HepG2 (cell line): ENCODE results near the gene GIMAP1. TPM values are rescaled to one million over a fixed set of nuclear protein-coding genes. Genes with fewer than 3 reads are reported as not detected.

Experiments
- ATAC-seq: fragments of 200-7000 bp; cut with Tn5 transposase; 3 replicates; pipeline ENCODE4 v1.9.1; 2020; ENCODE audit warnings: mild to moderate bottlenecking, moderate library complexity
- BruUV-seq: library from RNA; stranded (reverse); fragments of 400-500 nt; replicated peaks from 2 replicates; lab custom pipeline; 2021; lab: Mats Ljungman, UMichigan
- CTCF ChIA-PET: fragments of 300-600 bp; formaldehyde crosslinking; extraction: SDS; loops from one replicate; lab custom pipeline; 2021; ENCODE audit warnings: low total read pairs, inconsistent platforms, low intra/inter-chr PET ratio; lab: Yijun Ruan, JAX
- POLR2A ChIA-PET: fragments of 350-600 bp; sonication (Branson Sonifier 250); formaldehyde crosslinking; loops from one replicate; lab custom pipeline; 2020; ENCODE audit warnings: antibody characterized with exemption, inconsistent platforms; lab: Yijun Ruan, JAX
- DNase-seq: peaks from one replicate; pipeline ENCODE4 v3.0.0-alpha.2; 2015; ENCODE audit warnings: low spot score
- FAIRE-seq: peaks from 3 replicates; lab custom pipeline; 2011; peaks lifted over from hg19 to GRCh38; lab: Jason Lieb, UNC
- H2AFZ ChIP-seq: one replicate; pipeline ENCODE4 v1.6.1; 2011; ENCODE audit warnings: low read length, inconsistent platforms
- H3K27ac ChIP-seq: fragments of 300-600 bp; 3 replicates; pipeline ENCODE4 v1.8.0; 2011; ENCODE audit warnings: mixed run types, mild to moderate bottlenecking, mixed read lengths, low read length, inconsistent platforms; ENCODE audit not compliant: insufficient read depth; ENCODE audit errors: extremely low read length
- H3K27me3 ChIP-seq, 2 experiments: fragments of 200-600 bp in 1 of 2; 2 replicates in 1 of 2; 3 replicates in 1 of 2; pipeline versions ENCODE4 v1.6.0 to v1.8.0; 2011; ENCODE audit warnings: low read length in 2 of 2, mild to moderate bottlenecking in 2 of 2, moderate library complexity in 2 of 2, inconsistent platforms in 1 of 2; ENCODE audit not compliant: insufficient read depth in 2 of 2, control insufficient read depth in 1 of 2
- H3K36me3 ChIP-seq, 2 experiments: fragments of 200-600 bp in 1 of 2; replicated peaks in 1 of 2; 2 replicates in 1 of 2; 3 replicates in 1 of 2; pipeline versions ENCODE4 v1.5.1 to v1.8.0; 2011; ENCODE audit warnings: low read length in 2 of 2, inconsistent platforms in 1 of 2; ENCODE audit not compliant: insufficient read depth in 2 of 2, control insufficient read depth in 1 of 2
- H3K4me1 ChIP-seq: 2 replicates; pipeline ENCODE4 v1.5.1; 2012; ENCODE audit warnings: low read length, inconsistent platforms; ENCODE audit not compliant: insufficient read depth
- H3K4me2 ChIP-seq: 2 replicates; pipeline ENCODE4 v1.6.0; 2011; ENCODE audit warnings: low read depth, low read length, inconsistent platforms
- H3K4me3 ChIP-seq, 3 experiments: fragments of 200-600 bp in 1 of 3; sonication (generic), shearing (Covaris generic) in 1 of 3; replicated peaks in 1 of 3; 2 replicates each; pipeline ENCODE4 v1.5.1; 2011 to 2016; ENCODE audit warnings: low read length in 3 of 3, inconsistent platforms in 2 of 3, low read depth in 2 of 3, mild to moderate bottlenecking in 2 of 3, control low read depth in 1 of 3, mixed read lengths in 1 of 3; ENCODE audit not compliant: insufficient read depth in 1 of 3
- H3K79me2 ChIP-seq: one replicate; pipeline ENCODE4 v1.6.1; 2011; ENCODE audit warnings: low read length, inconsistent platforms; ENCODE audit not compliant: insufficient read depth
- H3K9ac ChIP-seq: 2 replicates; pipeline ENCODE4 v1.6.0; 2011; ENCODE audit warnings: mild to moderate bottlenecking, low read depth, low read length, inconsistent platforms; ENCODE audit not compliant: insufficient read depth
- H3K9me3 ChIP-seq: 2 replicates; pipeline ENCODE4 v1.5.1; 2012; ENCODE audit warnings: mild to moderate bottlenecking, low read length
- H4K20me1 ChIP-seq: 2 replicates; pipeline ENCODE4 v1.6.0; 2011; ENCODE audit warnings: inconsistent platforms, mild to moderate bottlenecking, low read length, moderate library complexity; ENCODE audit not compliant: insufficient read depth
- AKAP8 ChIP-seq: sonication (generic); formaldehyde crosslinking; IDR thresholded peaks from 2 replicates; pipeline ENCODE4 v1.5.1; 2020; ENCODE audit warnings: mild to moderate bottlenecking, missing genetic modification reagents
- ATRX ChIP-seq: sonication (generic); formaldehyde crosslinking; IDR thresholded peaks from 2 replicates; pipeline ENCODE4 v1.4.0; 2020; ENCODE audit warnings: missing genetic modification reagents, borderline replicate concordance
- FOSL1 ChIP-seq: sonication (generic); formaldehyde crosslinking; IDR thresholded peaks from 2 replicates; pipeline ENCODE4 v1.9.0; 2021; ENCODE audit warnings: missing genetic modification reagents, borderline replicate concordance
- FOSL2 ChIP-seq: sonication (generic); formaldehyde crosslinking; IDR thresholded peaks from 2 replicates; pipeline ENCODE4 v1.4.0; 2020; ENCODE audit warnings: missing genetic modification reagents
- KAT8 ChIP-seq: IDR thresholded peaks from 2 replicates; pipeline ENCODE4 v1.6.1; 2016; ENCODE audit warnings: missing genetic modification reagents, missing compliant biosample characterization
- KLF16 ChIP-seq, 2 experiments: sonication (generic) in 1 of 2; formaldehyde crosslinking in 1 of 2; IDR thresholded peaks; 2 replicates each; pipeline versions ENCODE4 v1.6.1 to v1.8.0; 2016 to 2023; ENCODE audit warnings: missing genetic modification reagents in 2 of 2, missing compliant biosample characterization in 1 of 2
- MIER3 ChIP-seq: IDR thresholded peaks from 2 replicates; pipeline ENCODE4 v1.6.1; 2016; ENCODE audit warnings: missing compliant biosample characterization, borderline replicate concordance
- NFYB ChIP-seq: sonication (generic); formaldehyde crosslinking; IDR thresholded peaks from 2 replicates; pipeline ENCODE4 v1.4.0; 2020; ENCODE audit warnings: missing genetic modification reagents
- RFX5 ChIP-seq: IDR thresholded peaks from 2 replicates; pipeline ENCODE4 v1.6.1; 2011; ENCODE audit warnings: low read depth, low read length, improper control_type of control experiment
- SP2 ChIP-seq: sonication (generic); formaldehyde crosslinking; IDR thresholded peaks from 2 replicates; pipeline ENCODE4 v1.5.1; 2020; ENCODE audit warnings: mild to moderate bottlenecking, missing genetic modification reagents
- SRSF1 ChIP-seq: fragments of 200-400 bp; formaldehyde crosslinking; optimal IDR thresholded peaks from 2 replicates; pipeline ENCODE3; 2017; ENCODE audit warnings: mild to moderate bottlenecking, low read depth, low read length, moderate library complexity
- TGIF2 ChIP-seq: IDR thresholded peaks from 2 replicates; pipeline ENCODE4 v1.6.1; 2016; ENCODE audit warnings: control low read depth, missing compliant biosample characterization
- TSC22D2 ChIP-seq: sonication (generic); formaldehyde crosslinking; IDR thresholded peaks from 2 replicates; pipeline ENCODE4 v1.5.1; 2020; ENCODE audit warnings: missing genetic modification reagents, mild to moderate bottlenecking, borderline replicate concordance
- ZNF20 ChIP-seq: sonication (generic); formaldehyde crosslinking; IDR thresholded peaks from 2 replicates; pipeline ENCODE4 v1.4.0; 2020; ENCODE audit warnings: mild to moderate bottlenecking, moderate library complexity, missing genetic modification reagents
- ZNF350 ChIP-seq: sonication (generic); formaldehyde crosslinking; IDR thresholded peaks from 2 replicates; pipeline ENCODE4 v1.4.0; 2020; ENCODE audit warnings: mild to moderate bottlenecking, low read depth, missing genetic modification reagents, borderline replicate concordance
- ZNF567 ChIP-seq: sonication (generic); formaldehyde crosslinking; IDR thresholded peaks from 2 replicates; pipeline ENCODE4 v1.8.1; 2023; ENCODE audit warnings: mild to moderate bottlenecking, missing genetic modification reagents, borderline replicate concordance
- WGBS: methylation state at CpG from one replicate; pipeline ENCODE4 v1.1.6; 2017; ENCODE audit warnings: low lambda C conversion rate; 5-methylcytosine and 5-hydroxymethylcytosine counted together
- in situ Hi-C: cut with HindIII; loops from 2 replicates; pipeline ENCODE4 v1.10.0; 2017; ENCODE audit warnings: low pct_unique_long_range_greater_than_20kb; ENCODE audit not compliant: extremely low pct_ligation_motif_present
- intact Hi-C: fragments of 100-400 bp; cut with micrococcal nuclease; formaldehyde crosslinking; loops from one replicate; pipeline ENCODE4 v1.10.0; 2022; ENCODE audit not compliant: unreplicated experiment
- polyA plus RNA-seq, 8 experiments: library from polyadenylated mRNA; depleted of rRNA in 3 of 8; stranded (reverse) in 7 of 8; unstranded in 1 of 8; fragments of >200 nt; fragmentation: Illumina TruSeq in 4 of 8; extraction: Trizol in 4 of 8; gene quantifications; 2 replicates each; pipeline versions ENCODE4 v1.2.1 to v1.2.3, GENCODE V29; 2011 to 2016; ENCODE audit warnings: low read depth in 4 of 8, missing spikeins in 1 of 8, mixed read lengths in 1 of 8; ENCODE audit not compliant: insufficient read depth in 1 of 8
- total RNA-seq, 5 experiments: library from RNA; depleted of rRNA; stranded (reverse); fragments of >200 nt; fragmentation: Illumina TruSeq; extraction: Trizol; gene quantifications; 2 replicates each; pipeline ENCODE4 v1.2.3, GENCODE V29; 2016; ENCODE audit warnings: low read depth in 1 of 5
- TF ChIP-seq, protein P1 (sequence below): sonication (generic); formaldehyde crosslinking; IDR thresholded peaks from one replicate; pipeline ENCODE4 v1.5.1; 2020; ENCODE audit warnings: mild to moderate bottlenecking, missing genetic modification reagents; ENCODE audit errors: not compliant biosample characterization
- TF ChIP-seq, protein P2 (sequence below): IDR thresholded peaks from 2 replicates; pipeline ENCODE4 v1.6.1; 2016; ENCODE audit warnings: missing compliant biosample characterization, missing genetic modification reagents, borderline replicate concordance

Gene GIMAP1
- total and polyA plus RNA-seq, 2 of the 13 experiments (the other 11 are each of a cell fraction or from before 2014, with no cell fraction given): not detected

DNA sequence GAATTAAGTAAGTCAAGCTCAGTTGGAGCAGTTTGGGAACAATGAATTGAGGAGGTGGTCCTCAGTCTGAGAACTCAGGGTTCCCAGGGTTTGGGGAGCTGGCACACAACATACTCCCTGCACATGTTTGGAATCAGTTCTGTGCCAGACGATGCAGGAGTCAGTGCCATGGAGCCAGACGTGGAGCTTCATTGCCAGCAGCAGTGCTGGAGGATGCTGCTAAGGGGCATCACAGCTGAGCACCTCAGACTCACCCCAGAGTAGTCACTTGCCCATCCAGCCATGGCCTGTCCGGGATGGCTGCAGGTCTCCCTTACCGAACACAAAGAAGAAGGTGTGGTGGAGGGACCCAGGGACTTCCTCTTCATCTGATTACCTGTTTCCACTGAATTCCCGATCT is 28.7 kb downstream of the GIMAP1 start:
- Histone ChIP-seq H3K36me3 (no peaks in the 10 kb centered on the region), H2AFZ (no peak overlapping the region), H3K27ac (no peak overlapping the region), H3K4me3 (no peak overlapping the region), H4K20me1 (no peaks in the 10 kb centered on the region), H3K9me3 (no peaks in the 10 kb centered on the region), H3K27me3 (peaks cover under 1 to 7% of the 10 kb centered on the region in 2 experiments; a peak in 1 of 5 replicates), H3K9ac (no peak overlapping the region), H3K4me1 (no peaks in the 10 kb centered on the region), H3K4me2 (no peak overlapping the region), H3K79me2 (no peaks in the 10 kb centered on the region)
- BruUV-seq: no TSS peak
- intact Hi-C loops: no loop called here
- no peak for DNase-seq
- no peak for ATAC-seq
- WGBS: 44% methylated on average over 3 of the region's 5 CpGs
- ChIA-PET POLR2A (no interaction called here), CTCF (no interaction called here)
- FAIRE-seq: no peak
- in situ Hi-C loops: no loop called here
- TF ChIP-seq TSC22D2 (CRISPR knock-in tag) (no peak), RFX5 (no peak), ATRX (CRISPR knock-in tag) (no peak), FOSL2 (CRISPR knock-in tag) (no peak), SRSF1 (no peak), KAT8 (no peak), ZNF20 (no peak), ZNF350 (CRISPR knock-in tag) (no peak), ZNF567 (CRISPR knock-in tag) (no peak), KLF16 (CRISPR knock-in tag; IDR thresholded peaks at IDR 0.05) (no peak), AKAP8 (CRISPR knock-in tag) (no peak), SP2 (CRISPR knock-in tag) (no peak), NFYB (CRISPR knock-in tag) (no peak), MIER3 (CRISPR knock-in tag) (no peak), FOSL1 (CRISPR knock-in tag) (no peak), TGIF2 (no peak)
- TF ChIP-seq, protein P1, sequence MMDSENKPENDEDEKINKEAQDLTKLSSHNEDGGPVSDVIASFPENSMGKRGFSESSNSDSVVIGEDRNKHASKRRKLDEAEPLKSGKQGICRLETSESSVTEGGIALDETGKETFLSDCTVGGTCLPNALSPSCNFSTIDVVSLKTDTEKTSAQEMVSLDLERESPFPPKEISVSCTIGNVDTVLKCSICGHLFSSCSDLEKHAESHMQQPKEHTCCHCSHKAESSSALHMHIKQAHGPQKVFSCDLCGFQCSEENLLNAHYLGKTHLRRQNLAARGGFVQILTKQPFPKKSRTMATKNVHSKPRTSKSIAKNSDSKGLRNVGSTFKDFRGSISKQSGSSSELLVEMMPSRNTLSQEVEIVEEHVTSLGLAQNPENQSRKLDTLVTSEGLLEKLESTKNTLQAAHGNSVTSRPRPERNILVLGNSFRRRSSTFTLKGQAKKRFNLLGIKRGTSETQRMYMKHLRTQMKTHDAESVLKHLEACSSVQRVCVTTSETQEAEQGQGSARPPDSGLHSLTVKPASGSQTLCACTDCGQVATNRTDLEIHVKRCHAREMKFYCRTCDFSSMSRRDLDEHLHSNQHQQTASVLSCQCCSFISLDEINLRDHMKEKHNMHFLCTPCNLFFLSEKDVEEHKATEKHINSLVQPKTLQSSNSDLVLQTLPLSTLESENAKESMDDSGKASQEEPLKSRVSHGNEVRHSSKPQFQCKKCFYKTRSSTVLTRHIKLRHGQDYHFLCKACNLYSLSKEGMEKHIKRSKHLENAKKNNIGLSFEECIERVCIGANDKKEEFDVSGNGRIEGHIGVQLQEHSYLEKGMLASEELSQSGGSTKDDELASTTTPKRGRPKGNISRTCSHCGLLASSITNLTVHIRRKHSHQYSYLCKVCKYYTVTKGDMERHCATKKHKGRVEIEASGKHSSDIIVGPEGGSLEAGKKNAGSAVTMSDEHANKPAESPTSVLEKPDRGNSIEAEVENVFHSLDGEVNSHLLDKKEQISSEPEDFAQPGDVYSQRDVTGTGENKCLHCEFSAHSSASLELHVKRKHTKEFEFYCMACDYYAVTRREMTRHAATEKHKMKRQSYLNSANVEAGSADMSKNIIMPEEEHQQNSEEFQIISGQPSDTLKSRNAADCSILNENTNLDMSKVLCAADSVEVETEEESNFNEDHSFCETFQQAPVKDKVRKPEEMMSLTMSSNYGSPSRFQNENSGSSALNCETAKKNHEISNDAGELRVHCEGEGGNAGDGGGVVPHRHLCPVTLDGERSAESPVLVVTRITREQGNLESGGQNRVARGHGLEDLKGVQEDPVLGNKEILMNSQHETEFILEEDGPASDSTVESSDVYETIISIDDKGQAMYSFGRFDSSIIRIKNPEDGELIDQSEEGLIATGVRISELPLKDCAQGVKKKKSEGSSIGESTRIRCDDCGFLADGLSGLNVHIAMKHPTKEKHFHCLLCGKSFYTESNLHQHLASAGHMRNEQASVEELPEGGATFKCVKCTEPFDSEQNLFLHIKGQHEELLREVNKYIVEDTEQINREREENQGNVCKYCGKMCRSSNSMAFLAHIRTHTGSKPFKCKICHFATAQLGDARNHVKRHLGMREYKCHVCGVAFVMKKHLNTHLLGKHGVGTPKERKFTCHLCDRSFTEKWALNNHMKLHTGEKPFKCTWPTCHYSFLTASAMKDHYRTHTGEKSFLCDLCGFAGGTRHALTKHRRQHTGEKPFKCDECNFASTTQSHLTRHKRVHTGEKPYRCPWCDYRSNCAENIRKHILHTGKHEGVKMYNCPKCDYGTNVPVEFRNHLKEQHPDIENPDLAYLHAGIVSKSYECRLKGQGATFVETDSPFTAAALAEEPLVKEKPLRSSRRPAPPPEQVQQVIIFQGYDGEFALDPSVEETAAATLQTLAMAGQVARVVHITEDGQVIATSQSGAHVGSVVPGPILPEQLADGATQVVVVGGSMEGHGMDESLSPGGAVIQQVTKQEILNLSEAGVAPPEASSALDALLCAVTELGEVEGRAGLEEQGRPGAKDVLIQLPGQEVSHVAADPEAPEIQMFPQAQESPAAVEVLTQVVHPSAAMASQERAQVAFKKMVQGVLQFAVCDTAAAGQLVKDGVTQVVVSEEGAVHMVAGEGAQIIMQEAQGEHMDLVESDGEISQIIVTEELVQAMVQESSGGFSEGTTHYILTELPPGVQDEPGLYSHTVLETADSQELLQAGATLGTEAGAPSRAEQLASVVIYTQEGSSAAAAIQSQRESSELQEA (CRISPR knock-in tag): no peak
- TF ChIP-seq, protein P2, sequence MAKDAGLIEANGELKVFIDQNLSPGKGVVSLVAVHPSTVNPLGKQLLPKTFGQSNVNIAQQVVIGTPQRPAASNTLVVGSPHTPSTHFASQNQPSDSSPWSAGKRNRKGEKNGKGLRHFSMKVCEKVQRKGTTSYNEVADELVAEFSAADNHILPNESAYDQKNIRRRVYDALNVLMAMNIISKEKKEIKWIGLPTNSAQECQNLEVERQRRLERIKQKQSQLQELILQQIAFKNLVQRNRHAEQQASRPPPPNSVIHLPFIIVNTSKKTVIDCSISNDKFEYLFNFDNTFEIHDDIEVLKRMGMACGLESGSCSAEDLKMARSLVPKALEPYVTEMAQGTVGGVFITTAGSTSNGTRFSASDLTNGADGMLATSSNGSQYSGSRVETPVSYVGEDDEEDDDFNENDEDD (CRISPR knock-in tag): no peak
